Fibroblast of lung (primary cell): ENCODE results near the gene DCHS2.

Experiments used
- CTCF ChIP-seq, 2 donors: IDR thresholded peaks in 1 of 2; conservative IDR thresholded peaks in 1 of 2; 1 replicate in 1 of 2; 2 replicates in 1 of 2; pipeline ENCODE4 v1.5.1; 2011 to 2012; ENCODE audit warnings: low read length in 2 of 2, control low read depth in 1 of 2, inconsistent platforms in 1 of 2, low read depth in 1 of 2, mild to moderate bottlenecking in 1 of 2
- EZH2 ChIP-seq: IDR thresholded peaks from 2 replicates; pipeline ENCODE4 v1.5.1; 2012; ENCODE audit warnings: low read length, control low read depth, mild to moderate bottlenecking; ENCODE audit errors: missing control alignments

- TF ChIP-seq CTCF (conservative IDR thresholded peaks at IDR 0.05 in 1 of 2, IDR thresholded peaks at IDR 0.05 in 1 of 2; ENCODE audit: low read depth in 1 of 2, low read length in 2 of 2) = no peak
- no peak for TF ChIP-seq EZH2
Measured at GRCh38 chr4:154406018-154406795, 85.4 kb downstream of the DCHS2 start.
